ENCODE measurements around the gene ISG20. TPM values are rescaled to one million over a fixed set of nuclear protein-coding genes. Genes with fewer than 3 reads are reported as not detected.

The ISG20 gene
- total RNA-seq (2014; rRNA removed; shearing (Covaris generic)): 6.6 and 12.5 TPM in 2 replicates

DNA sequence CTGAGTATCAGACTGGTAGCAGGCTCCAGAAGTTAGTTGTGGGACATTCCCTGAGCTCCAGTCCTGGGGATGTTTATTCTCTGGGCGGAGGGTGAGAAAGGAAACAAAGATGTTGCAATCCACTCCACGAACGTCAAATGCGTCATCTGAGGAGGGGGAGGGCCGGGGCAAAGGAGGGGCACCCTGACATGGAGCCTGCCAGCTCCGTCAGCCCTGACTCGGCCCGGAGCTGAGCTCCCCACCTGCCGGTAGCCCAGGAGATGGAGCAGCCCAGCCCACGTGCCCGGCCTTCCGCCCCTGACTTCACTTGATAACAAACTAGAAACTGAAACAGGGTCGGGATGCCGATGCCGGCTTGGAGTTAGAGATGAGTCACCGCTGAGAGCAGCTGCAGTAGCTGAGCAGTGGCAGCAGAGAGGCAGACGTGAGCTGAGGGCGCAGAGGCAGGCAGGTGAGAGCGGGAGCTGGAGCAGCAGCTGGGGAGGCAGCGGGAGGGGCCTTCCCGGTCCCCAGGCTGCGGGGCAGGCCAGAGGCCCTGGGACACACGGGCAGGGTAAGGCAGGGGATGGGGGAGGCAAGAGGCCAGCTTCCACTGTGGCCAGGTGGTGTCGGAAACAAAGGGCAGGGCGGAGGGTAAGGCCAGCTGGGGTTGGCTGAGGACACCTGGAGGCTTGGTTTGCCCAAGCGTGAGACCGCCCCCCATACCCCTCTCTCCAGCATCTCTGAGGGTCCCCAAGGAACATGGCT is at the start of gene ISG20:
ISG20 (plus strand) TSS at position 391 of the 747 bp plus-strand sequence; CDS start at position 742, 351 bp downstream.
- in situ Hi-C loops (cut with HindIII; ENCODE audit: low sequenced_read_pairs): no loop called here
- DNase-seq (ENCODE audit: low spot score): peak; percentile 36

DNA sequence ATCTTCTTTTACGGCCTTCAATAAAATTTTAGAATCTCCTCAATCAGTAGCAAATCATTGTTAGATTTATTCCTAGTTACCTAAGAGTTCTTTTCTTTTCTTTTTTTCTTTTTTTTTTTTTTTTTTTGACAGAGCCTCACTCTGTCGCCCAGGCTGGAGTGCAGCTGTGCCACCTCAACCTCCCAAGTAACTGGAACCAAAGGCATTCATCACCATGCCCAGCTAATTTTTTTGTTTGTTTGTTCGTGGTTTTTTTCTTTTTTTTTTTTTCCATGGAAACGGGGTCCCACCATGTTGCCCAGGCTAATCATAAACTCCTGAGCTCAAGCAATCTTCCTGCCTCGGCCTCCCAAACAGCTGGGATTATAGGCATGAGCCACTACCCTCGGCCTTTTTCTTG is 48.1 kb upstream of the ISG20 start:
- DNase-seq (ENCODE audit: low spot score): no peak
- in situ Hi-C loops (cut with HindIII; ENCODE audit: low sequenced_read_pairs): no loop called here

- no peak for DNase-seq (ENCODE audit: low spot score)
- in situ Hi-C loops (cut with HindIII; ENCODE audit: low sequenced_read_pairs): no loop called here
Measured at GRCh38 chr15:88591384-88591783, 47.4 kb upstream of the ISG20 start.

DNA sequence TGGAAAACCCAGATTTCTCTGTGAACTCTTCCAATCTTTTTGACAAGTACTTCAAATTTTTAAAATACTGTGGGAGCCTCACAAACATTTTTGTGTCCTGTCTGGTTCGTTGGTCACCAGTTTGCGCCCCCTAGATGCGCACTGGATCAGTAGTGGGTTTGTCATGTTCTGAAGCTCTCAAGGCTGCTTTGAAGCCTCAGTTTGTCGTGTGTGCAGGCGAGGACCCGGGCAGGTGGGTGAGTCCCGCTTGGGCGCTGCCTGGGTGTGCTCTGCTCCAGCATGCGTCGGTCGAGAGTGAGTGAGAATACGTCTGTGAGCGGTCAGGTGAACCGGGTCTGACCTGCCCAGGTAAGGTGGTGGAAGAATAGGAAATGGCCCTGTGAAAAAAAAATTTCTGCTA is 34.9 kb upstream of the ISG20 start:
- in situ Hi-C loops (cut with HindIII; ENCODE audit: low sequenced_read_pairs): no loop called here
- DNase-seq (ENCODE audit: low spot score): peak; percentile 62

GRCh38 chr15:88604381-88605188 is 34.2 kb upstream of the ISG20 start:
- in situ Hi-C loops (cut with HindIII; ENCODE audit: low sequenced_read_pairs): no loop called here
- peak; percentile 64 for DNase-seq (ENCODE audit: low spot score)

GRCh38 chr15:88605189-88606069 is 33.4 kb upstream of the ISG20 start:
- in situ Hi-C loops (cut with HindIII; ENCODE audit: low sequenced_read_pairs): no loop called here
- peak; percentile 60 for DNase-seq (ENCODE audit: low spot score)

DNA sequence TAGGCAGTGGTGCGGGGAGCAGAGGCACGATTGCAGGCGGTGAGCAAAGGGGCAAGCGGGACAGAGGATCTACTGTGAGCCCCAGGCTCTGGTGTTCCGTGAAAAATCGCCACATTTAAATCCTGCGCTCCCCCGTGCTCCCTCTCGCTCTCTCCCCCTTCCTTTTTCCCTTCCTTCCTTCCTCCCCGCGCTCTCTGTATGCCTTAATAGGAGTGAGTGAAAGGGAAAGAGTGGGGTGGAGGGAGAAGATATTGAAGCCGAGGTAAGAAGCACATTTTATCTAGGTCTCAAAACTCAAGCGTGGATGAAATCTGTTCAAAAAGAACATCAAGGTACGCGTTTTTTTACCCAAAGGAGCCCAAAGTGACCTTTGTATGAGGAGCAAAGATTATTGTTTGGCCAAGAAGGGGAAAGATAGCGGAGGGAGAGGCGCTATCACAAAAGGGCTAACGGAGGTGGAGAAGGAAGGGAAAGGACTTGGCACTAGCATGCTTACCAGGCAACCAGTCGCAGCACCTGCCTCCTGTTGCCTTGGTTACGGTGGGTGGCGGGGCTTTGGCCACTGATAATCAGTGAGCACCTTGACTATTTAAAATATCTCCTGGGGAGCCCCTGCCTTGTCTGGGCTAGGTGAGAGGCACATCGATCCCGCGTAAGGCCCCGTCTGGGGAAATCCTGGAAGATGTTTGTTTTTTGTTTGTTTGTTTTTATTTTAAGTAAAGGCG is 32.6 kb upstream of the ISG20 start:
- peak; percentile 56 for DNase-seq (ENCODE audit: low spot score)
- in situ Hi-C loops (cut with HindIII; ENCODE audit: low sequenced_read_pairs): no loop called here

GRCh38 chr15:88607951-88608350 is 30.9 kb upstream of the ISG20 start:
- in situ Hi-C loops (cut with HindIII; ENCODE audit: low sequenced_read_pairs): no loop called here

DNA sequence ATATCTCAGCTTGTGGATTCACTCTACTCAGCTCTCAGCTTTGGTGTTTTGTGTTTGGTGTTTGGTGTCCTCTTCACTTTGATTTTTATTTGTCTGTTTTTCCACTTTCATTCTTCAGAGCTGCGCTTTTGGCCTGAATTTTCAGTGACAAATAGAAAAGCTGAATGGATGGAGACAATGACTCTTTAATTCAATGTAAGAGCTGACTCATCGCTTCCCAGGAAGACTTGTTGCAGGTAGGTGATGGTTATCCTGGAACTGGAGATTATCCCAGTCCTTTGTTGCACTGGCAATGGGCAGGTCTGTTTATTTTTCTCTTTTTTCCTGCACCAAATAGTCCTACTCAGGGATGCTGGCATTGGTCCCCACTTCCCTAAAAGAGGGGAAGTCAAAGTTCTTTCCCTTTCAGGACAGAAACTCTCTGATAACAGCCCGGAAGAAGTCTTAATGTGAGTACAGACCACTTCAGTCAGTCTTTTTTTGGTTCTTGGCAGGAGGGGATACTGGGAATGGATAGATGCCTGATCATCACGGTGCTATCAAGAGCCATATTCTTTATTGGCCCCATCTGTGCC is 30.1 kb upstream of the ISG20 start:
- DNase-seq (ENCODE audit: low spot score): no peak
- in situ Hi-C loops (cut with HindIII; ENCODE audit: low sequenced_read_pairs): no loop called here

More at GRCh38 chr15:88607951-88608350, 30.9 kb upstream of the ISG20 start:
- DNase-seq (ENCODE audit: low spot score): no peak

DNA sequence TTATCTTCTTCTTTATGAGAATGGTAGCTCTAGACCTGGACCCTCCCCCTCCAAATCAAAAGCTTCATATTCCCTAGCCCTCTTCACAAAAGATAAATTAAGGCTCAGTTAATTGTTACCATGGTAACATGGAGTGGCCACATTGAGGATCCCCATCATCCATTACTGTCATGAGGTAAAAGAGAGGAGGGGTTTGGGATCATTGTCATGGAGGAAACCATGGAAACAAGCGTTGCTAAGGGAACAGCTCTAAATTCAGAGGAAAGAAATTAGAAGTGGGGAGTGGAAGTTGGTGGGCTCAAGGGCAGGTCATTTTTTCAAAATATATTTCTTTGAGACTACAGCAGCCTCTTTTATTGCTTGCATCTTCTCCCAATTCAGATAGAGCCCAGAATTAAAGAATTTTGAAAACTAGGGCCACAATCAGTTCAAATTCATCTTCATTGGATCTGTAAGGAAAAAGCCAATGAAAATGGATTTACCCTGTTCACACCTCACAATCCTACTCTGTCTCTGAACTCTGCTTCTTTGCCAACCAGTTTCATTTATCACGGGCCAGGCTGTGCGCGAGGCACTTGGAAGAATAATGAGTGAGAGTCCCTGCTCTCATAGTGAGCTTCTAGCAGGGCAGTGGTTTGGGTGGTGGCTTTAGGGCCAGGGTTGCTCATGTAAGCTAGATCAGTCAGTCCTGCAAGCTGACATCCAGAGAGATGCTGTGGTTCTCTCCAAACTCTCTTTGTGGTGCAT is 29.3 kb upstream of the ISG20 start:
- in situ Hi-C loops (cut with HindIII; ENCODE audit: low sequenced_read_pairs): loop anchor here (10.0 kb wide), 1 partner anchor 135 kb away; no protein-coding TSS in a partner anchor
- no peak for DNase-seq (ENCODE audit: low spot score)

DNA sequence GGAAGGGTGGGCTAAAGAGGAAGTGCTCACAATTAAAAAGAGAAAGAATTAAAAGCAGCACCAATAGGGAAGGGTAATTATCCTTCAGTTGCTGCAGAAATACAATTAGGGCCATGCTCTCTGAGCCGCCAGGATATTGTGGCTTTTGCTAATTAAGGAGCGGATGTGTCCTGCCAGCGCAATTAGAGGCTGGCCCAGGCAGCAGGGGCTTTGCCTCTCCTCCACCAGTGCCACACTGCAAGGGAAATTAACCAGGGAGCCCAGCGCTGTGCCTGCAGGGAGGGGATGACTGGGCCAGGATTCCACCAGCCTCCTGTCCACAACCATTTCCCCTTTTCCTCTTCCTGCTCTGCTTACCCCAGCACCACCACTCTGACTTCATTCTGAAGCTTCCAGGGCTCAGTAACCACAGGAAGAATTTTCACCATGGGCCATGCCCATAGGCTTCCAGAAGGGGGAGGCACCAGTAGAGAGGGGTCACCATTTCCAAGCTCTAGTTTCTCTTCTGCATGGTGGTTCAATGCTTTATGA is 28.1 kb upstream of the ISG20 start:
- DNase-seq (ENCODE audit: low spot score): no peak
- in situ Hi-C loops (cut with HindIII; ENCODE audit: low sequenced_read_pairs): loop anchor here (10.0 kb wide), 1 partner anchor 136 kb away; no protein-coding TSS in a partner anchor

DNA sequence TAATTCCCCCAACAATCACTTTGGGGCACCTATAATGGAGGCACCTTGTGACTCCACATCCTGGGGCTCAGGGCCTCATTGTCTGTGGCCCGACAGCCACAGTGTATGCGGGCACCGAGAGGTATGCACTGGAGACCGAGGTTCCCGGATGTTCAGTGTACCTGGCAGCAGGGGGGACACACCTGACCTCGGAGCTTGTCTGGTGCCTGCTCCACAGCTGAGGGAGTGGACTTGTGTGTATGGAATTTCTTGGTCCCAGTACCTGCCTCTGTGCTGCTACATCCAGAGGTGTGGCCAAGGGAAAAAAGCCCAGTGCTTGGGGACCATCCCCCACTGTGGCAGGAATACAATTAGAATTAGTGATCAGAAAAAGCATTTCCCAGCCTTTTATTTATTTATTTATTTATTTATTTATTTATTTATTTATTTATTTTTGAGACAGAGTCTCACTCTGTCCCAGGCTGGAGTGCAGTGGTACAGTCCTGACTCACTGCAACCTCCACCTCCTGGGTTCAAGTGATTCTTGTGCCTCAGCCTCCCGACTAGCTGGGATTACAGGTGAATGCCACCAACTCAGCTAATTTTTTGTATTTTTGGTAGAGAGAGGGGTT is 26.5 kb upstream of the ISG20 start:
- in situ Hi-C loops (cut with HindIII; ENCODE audit: low sequenced_read_pairs): loop anchor here (10.0 kb wide), 1 partner anchor 137 kb away; no protein-coding TSS in a partner anchor
- no peak for DNase-seq (ENCODE audit: low spot score)

- in situ Hi-C loops (cut with HindIII; ENCODE audit: low sequenced_read_pairs): loop anchor here (10.0 kb wide), 1 partner anchor 139 kb away; no protein-coding TSS in a partner anchor
- no peak for DNase-seq (ENCODE audit: low spot score)
Measured at GRCh38 chr15:88613074-88613944, 25.5 kb upstream of the ISG20 start.

DNA sequence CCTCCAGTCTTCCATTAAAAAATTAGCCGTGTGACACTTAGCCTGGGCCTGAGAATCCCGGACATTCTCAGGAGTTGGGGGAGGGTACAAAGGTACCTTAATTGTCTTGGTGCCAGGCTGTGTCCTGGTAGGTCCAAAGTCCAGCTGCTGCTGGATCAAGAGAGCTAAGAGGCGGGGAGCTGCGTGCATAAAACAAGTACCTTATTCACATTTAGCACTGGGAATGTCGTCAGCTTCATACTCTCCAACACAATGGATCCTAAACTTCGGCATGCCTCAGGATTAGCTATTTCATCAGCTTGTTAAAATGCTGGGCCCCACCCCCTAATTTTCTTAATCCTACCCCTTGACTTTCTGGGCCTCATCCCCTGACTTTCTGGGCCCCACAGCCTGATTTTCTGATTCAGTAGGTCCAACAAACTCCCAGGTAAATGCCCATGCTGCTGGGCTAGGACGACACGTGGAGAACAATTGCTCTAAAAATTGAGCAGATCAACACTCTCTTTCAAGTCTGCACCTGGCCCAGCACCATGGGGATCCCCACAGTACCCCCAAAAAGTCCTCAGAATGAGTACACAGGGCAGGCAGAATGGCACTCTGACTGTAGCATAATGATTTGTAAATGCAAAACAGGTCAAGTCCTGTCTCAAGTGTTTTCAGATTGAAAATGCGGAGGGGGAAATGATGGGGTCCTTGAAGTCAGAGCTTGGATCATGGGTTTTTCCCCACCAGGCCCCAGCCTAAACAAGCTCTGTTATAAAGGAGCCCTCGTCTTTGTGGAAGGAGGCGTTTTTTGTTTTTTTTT is 23.3 kb upstream of the ISG20 start:
- in situ Hi-C loops (cut with HindIII; ENCODE audit: low sequenced_read_pairs): loop anchor here (10.0 kb wide), 1 partner anchor 141 kb away; no protein-coding TSS in a partner anchor
- no peak for DNase-seq (ENCODE audit: low spot score)

- in situ Hi-C loops (cut with HindIII; ENCODE audit: low sequenced_read_pairs): loop anchor here (10.0 kb wide), 1 partner anchor 141 kb away; no protein-coding TSS in a partner anchor
- no peak for DNase-seq (ENCODE audit: low spot score)
Measured at GRCh38 chr15:88616240-88616639, 22.6 kb upstream of the ISG20 start.
